Endothelial cell of umbilical vein (primary cell): ENCODE results near the gene ANKRD31.
"Not testable (repeated sequence)": the region's sequence is repeated elsewhere in the genome, so short reads cannot be mapped to it uniquely, and the experiment has no call there.

Experiments used
- EZH2 ChIP-seq: IDR thresholded peaks from 2 replicates; pipeline ENCODE4 v1.6.1; 2012; ENCODE audit warnings: borderline replicate concordance, low read depth, mild to moderate bottlenecking, moderate library complexity, low read length, inconsistent platforms; ENCODE audit not compliant: severe bottlenecking
- FOS ChIP-seq: IDR thresholded peaks from 2 replicates; pipeline ENCODE4 v1.6.1; 2011; ENCODE audit warnings: mild to moderate bottlenecking, low read length, moderate library complexity, borderline replicate concordance; ENCODE audit not compliant: insufficient read depth
- GATA2 ChIP-seq: IDR thresholded peaks from 2 replicates; pipeline ENCODE4 v1.7.0; 2011; ENCODE audit warnings: low read depth, mild to moderate bottlenecking, moderate library complexity, mixed read lengths, low read length; ENCODE audit not compliant: insufficient read length, insufficient read depth
- JUN ChIP-seq: IDR thresholded peaks from 2 replicates; pipeline ENCODE4 v1.6.1; 2011; ENCODE audit warnings: borderline replicate concordance, low read depth; ENCODE audit not compliant: insufficient read length, insufficient read depth
- MYC ChIP-seq: IDR thresholded peaks from one replicate; pipeline ENCODE4 v1.6.1; 2011; ENCODE audit warnings: mild to moderate bottlenecking, low read depth, low read length
- POLR2A ChIP-seq: IDR thresholded peaks from 2 replicates; pipeline ENCODE4 v1.6.1; 2012; ENCODE audit warnings: low read depth, mild to moderate bottlenecking, control low read depth, low read length
- POLR2AphosphoS5 ChIP-seq: IDR thresholded peaks from 2 replicates; pipeline ENCODE4 v1.6.1; 2012; ENCODE audit warnings: low read depth, mild to moderate bottlenecking, control low read depth, low read length, moderate library complexity; ENCODE audit not compliant: insufficient read depth
- TF ChIP-seq, protein P1 (sequence below), 2 donors: IDR thresholded peaks; 1 replicate in 1 of 2; 2 replicates in 1 of 2; pipeline ENCODE4 v1.5.1; 2011; ENCODE audit warnings: low read length in 2 of 2, mild to moderate bottlenecking in 2 of 2, moderate library complexity in 2 of 2, control low read depth in 1 of 2, inconsistent platforms in 1 of 2, low read depth in 1 of 2; ENCODE audit not compliant: insufficient read depth in 1 of 2; ENCODE audit errors: extremely low read depth in 1 of 2
- TF ChIP-seq, protein P2 (sequence below): IDR thresholded peaks from 2 replicates; pipeline ENCODE4 v1.6.1; 2011; ENCODE audit not compliant: insufficient read depth, insufficient read length

DNA sequence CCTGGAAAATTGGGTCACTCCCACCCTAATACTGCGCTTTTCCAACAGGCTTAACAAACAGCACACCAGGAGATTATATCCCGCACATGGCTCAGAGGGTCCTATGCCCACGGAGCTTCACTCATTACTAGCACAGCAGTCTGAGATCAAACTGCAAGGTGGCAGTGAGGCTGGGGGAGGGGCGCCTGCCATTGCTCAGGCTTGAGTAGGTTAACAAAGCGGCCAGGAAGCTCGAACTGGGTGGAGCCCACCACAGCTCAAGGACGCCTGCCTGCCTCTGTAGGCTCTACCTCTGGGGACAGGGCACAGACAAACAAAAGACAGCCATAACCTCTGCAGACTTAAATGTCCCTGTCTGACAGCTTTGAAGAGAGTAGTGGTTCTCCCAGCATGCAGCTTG is 60.7 kb downstream of the ANKRD31 start:
- TF ChIP-seq JUN, POLR2A, EZH2, MYC, POLR2AphosphoS5, FOS, GATA2: not testable (repeated sequence)
- TF ChIP-seq, protein P1, sequence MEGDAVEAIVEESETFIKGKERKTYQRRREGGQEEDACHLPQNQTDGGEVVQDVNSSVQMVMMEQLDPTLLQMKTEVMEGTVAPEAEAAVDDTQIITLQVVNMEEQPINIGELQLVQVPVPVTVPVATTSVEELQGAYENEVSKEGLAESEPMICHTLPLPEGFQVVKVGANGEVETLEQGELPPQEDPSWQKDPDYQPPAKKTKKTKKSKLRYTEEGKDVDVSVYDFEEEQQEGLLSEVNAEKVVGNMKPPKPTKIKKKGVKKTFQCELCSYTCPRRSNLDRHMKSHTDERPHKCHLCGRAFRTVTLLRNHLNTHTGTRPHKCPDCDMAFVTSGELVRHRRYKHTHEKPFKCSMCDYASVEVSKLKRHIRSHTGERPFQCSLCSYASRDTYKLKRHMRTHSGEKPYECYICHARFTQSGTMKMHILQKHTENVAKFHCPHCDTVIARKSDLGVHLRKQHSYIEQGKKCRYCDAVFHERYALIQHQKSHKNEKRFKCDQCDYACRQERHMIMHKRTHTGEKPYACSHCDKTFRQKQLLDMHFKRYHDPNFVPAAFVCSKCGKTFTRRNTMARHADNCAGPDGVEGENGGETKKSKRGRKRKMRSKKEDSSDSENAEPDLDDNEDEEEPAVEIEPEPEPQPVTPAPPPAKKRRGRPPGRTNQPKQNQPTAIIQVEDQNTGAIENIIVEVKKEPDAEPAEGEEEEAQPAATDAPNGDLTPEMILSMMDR (IDR thresholded peaks at IDR 0.05; ENCODE audit: extremely low read depth in 1 of 2, insufficient read depth in 1 of 2, low read depth in 1 of 2, low read length in 2 of 2), result not testable (repeated sequence)
- TF ChIP-seq, protein P2, sequence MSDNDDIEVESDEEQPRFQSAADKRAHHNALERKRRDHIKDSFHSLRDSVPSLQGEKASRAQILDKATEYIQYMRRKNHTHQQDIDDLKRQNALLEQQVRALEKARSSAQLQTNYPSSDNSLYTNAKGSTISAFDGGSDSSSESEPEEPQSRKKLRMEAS, result not testable (repeated sequence)
